ENCODE results near the gene KCND3. TPM values are rescaled to one million over a fixed set of nuclear protein-coding genes. Genes with fewer than 3 reads are reported as not detected.

The KCND3 gene
- polyA plus RNA-seq, 3 donors: 2.8 to 12.4 (median 5.3) TPM

DNA sequence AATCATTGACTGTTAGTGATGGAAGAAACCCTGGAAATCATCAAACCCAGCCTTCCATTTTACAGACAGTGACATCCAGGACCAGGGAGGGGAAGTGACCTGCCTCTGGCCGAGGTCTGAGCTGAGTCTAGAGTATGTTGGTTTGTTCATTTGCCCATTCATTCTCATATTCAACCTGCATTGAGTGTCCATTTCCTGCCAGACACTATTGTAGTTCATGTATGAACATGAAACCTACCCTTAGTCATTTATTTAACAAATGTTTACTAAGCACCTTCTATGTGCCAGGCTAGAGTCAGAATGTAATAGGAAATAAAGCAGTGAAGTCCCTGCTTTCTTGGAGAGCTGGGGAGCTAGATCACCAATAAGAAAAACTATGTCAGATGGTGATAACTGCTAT lies 51.3 kb downstream of the KCND3 start:
- H3K27ac ChIP-seq (ENCODE audit: low read depth, low read length): no peak overlapping the region
- WGBS, 3 donors: 0 to 57% (median 46%) methylated on average over 1 of the region's 1 CpG

DNA sequence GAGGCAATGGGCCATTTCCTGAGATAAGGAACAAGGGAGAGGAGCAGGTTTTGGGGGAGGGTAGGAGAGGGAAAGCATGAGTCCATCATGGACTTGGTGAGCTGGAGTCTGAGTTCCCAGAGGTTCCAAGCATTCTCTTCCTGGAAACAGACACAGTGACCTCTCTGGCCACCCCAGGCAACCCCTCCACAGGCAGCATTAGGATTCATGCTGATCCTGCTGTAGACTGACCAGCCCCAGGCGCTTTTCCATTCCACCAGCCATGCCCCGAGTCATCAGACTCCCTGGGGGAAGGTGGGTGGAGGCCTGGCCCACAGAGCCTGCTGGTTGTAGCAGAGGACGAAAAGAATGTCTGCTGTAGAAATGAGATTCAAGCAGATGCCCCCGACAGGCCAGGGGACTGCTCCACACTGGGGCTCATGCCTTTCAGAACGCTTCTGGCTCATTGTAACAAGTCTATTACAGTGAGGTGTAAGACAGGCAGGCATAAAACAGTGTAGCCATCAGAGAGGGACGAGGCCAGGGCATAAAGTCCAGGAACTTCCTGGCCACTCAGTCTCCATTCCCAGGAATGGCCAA lies 52.2 kb downstream of the KCND3 start:
- H3K27ac ChIP-seq (ENCODE audit: low read depth, low read length): no peak overlapping the region
- WGBS, 3 donors: 50 to 59% (median 50%) methylated on average over 6 of the region's 6 CpGs

GRCh38 chr1:111934106-111934852 lies 55.2 kb downstream of the KCND3 start:
- 80 to 91% (median 89%) methylated on average over 10 of the region's 10 CpGs for WGBS, 3 donors

GRCh38 chr1:111930356-111930755 lies 59.1 kb downstream of the KCND3 start:
- H3K27ac ChIP-seq (ENCODE audit: low read depth, low read length): no peak overlapping the region

More at GRCh38 chr1:111934106-111934852, 55.2 kb downstream of the KCND3 start:
- no peak overlapping the region for H3K27ac ChIP-seq (ENCODE audit: low read depth, low read length)

DNA sequence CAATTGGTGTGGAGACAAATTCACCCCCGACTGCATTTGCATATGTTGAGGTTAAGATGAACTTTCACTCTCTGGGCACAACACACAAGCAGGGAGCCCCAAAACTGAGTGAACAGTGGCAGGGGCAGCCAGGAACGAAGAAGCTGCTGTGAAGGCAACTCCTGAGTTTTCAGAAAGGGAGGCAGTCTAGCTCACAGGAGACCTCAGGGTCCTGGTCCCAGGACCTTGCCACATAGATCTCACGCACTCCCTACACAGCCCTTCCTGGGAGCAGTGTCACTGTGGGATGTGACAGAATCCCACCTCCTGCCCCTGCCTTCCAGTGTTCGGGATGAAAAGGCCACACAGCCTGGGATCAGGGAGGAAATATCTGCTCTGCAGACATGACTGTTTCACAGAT lies 60.9 kb downstream of the KCND3 start:
- 75 to 81% (median 79%) methylated on average over 4 of the region's 4 CpGs for WGBS, 3 donors
- no peak overlapping the region for H3K27ac ChIP-seq (ENCODE audit: low read depth, low read length)

More at GRCh38 chr1:111930356-111930755, 59.1 kb downstream of the KCND3 start:
- WGBS, 3 donors: 71 to 84% (median 73%) methylated on average over 3 of the region's 3 CpGs

DNA sequence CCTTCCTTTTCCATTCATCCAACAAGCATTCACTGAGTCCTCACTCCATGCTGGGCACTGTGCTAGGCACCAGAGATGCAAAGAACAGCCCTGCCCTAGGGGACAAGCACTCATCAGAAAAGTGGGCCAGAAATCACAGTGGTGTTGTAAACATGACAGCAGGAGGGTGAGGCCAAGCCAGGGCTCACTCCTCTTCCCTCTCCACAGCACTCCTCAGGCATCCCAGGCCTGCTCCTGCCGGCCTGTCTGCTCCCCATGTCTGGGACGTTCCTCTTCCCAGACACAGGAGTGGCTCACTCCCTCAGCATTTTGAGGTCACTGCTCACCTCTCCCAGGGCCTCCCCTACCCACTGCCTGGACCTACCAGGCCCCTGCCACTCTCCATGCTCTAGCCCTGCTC lies 61.8 kb downstream of the KCND3 start:
- 53 to 82% (median 54%) methylated on average over 2 of the region's 2 CpGs for WGBS, 3 donors
- no peak overlapping the region for H3K27ac ChIP-seq (ENCODE audit: low read depth, low read length)

DNA sequence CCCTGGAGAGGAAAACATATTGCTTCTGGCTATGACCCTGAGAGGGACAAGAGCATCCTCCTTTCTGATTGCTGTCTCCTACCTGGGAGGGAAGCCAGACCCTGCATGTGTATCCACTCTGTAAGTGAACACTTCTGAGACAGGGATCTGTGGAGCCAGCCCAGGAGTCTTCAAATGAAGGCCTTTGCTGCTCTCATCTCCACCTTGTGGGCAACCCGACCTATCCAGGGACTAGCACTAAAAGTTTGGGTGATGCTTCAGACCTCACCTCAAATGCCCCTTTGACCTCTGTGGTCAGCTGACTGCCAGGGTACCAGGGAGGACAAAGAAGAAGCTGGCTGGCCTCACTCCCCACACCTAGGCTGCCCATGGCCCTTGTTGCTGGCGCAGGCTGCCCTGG lies 64.7 kb downstream of the KCND3 start:
- WGBS, 3 donors: 86 to 89% (median 86%) methylated on average over 2 of the region's 2 CpGs
- no peak overlapping the region for H3K27ac ChIP-seq (ENCODE audit: low read depth, low read length)

DNA sequence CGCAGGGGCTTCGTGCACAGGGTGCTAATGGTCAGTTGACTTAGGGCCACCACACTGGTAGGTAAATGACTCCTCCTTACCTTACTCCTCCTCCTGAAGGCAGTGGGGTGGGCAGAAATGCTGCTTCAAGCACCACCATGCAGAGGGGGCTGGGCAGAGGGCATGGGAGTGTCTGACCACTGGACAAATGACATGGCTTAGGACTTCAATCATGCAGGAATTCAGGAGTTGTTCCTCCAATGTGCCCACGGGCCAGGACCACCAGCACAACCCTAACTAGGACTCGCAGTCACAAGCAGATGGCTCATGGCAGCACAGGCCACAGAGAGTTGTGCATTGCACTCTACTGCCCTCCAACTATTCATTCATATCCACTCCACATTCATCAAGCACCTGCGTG lies 65.7 kb downstream of the KCND3 start:
- no peak overlapping the region for H3K27ac ChIP-seq (ENCODE audit: low read depth, low read length)
- WGBS, 3 donors: 85 to 93% (median 92%) methylated on average over 5 of the region's 5 CpGs

DNA sequence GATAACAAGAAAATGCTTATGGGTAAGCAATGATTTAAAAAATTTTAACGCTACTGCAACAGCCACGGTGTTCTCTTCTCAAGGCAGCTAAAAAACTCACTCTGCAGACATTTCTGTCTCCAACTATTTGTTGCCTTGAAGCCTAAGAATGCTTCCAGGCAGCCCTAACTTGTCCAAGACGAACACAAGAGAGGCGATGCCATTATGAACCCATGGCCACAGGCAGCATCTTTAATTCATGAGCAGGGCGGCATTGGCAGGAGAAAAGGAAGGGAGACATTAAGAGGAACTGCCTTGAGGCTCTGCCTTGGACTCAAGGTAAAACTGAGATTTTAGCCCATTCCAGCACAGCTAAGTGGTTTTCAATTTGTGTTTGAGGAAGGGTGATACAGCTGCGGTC lies 67.5 kb downstream of the KCND3 start:
- WGBS, 3 donors: 88 to 92% (median 90%) methylated on average over 6 of the region's 6 CpGs
- H3K27ac ChIP-seq (ENCODE audit: low read depth, low read length): no peak overlapping the region

GRCh38 chr1:111920221-111921024 lies 69.0 kb downstream of the KCND3 start:
- 33 to 60% (median 39%) methylated on average over 11 of the region's 11 CpGs for WGBS, 3 donors
- no peak overlapping the region for H3K27ac ChIP-seq (ENCODE audit: low read depth, low read length)

GRCh38 chr1:111911776-111912515 lies 77.5 kb downstream of the KCND3 start:
- 75 to 82% (median 80%) methylated on average over 5 of the region's 5 CpGs for WGBS, 3 donors
- no peak overlapping the region for H3K27ac ChIP-seq (ENCODE audit: low read depth, low read length)

DNA sequence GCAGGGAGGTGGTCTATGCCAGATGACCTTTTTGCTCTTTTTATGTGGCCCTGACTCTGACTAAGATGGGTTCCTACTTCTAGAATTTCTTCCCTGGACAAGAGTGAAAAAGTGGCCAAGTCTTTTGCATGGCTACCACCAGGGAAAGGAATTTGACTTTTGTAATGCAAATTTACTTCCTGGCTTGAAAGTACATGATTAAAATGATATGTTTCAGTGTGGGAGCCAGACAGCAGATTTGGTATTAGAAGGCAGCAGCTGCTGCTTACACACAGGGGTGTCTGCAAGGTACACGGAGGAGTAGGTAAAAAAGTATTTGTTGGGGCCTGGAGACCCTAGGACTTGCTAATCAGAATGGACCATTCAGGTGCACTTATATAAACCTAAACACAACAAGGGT lies 78.4 kb downstream of the KCND3 start:
- H3K27ac ChIP-seq (ENCODE audit: low read depth, low read length): no peak overlapping the region
- 78 to 89% (median 80%) methylated on average over 1 of the region's 1 CpG for WGBS, 3 donors

DNA sequence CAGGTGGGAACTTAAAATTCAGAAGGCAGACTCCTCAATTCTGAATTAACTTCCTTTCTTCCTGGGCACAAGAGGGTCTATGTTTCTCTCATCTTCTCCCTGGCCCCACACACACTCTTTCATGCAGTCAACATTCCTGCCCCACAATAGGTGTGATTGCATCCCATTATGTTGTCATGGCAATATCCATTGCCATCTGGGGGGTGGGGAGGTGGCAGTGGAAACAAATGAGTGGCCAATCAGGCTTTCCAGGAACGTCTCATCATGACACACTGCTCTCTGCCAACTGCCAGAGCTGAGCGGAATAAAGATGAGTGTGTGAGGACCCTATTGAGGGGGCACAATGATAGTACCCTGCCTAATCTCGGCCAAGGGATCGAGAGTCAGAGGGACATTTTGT lies 80.4 kb downstream of the KCND3 start:
- no peak overlapping the region for H3K27ac ChIP-seq (ENCODE audit: low read depth, low read length)
- WGBS, 3 donors: 56 to 78% (median 71%) methylated on average over 4 of the region's 4 CpGs

GRCh38 chr1:111908011-111908621 lies 81.4 kb downstream of the KCND3 start:
- WGBS, 3 donors: 89 to 93% (median 92%) methylated on average over 3 of the region's 3 CpGs

DNA sequence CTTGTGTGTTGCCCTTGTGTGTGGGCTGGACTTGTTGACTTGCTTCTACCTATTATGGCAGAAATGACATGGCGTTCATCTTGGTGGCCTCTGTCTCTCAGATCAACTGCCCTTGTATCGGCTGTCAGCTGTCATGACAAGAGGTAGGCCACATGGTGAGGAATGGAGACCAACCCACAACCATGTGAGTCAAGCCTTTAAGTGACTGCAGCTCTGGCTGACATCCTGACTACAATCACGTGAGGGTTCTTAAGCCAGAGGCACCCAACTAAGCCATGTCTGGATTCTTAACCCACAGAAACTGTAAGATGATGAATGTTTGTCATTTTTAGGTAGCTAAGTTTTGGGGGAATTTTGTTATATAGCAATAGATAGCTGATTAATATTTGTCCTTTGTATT lies 82.1 kb downstream of the KCND3 start:
- 80 to 82% (median 81%) methylated on average over 3 of the region's 3 CpGs for WGBS, 3 donors
- no peak overlapping the region for H3K27ac ChIP-seq (ENCODE audit: low read depth, low read length)

More at GRCh38 chr1:111908011-111908621, 81.4 kb downstream of the KCND3 start:
- no peak overlapping the region for H3K27ac ChIP-seq (ENCODE audit: low read depth, low read length)

GRCh38 chr1:111906816-111907215 lies 82.7 kb downstream of the KCND3 start:
- 35 to 54% (median 42%) methylated on average over 1 of the region's 1 CpG for WGBS, 3 donors
- no peak overlapping the region for H3K27ac ChIP-seq (ENCODE audit: low read depth, low read length)

GRCh38 chr1:111906111-111906510 lies 83.4 kb downstream of the KCND3 start:
- WGBS, 3 donors: 78 to 84% (median 83%) methylated on average over 4 of the region's 4 CpGs
- H3K27ac ChIP-seq (ENCODE audit: low read depth, low read length): no peak overlapping the region
